Neural cell (in vitro differentiated cells): Measurements from ENCODE around the gene SEMA3F.

Experiments
- EZH2 ChIP-seq: fragments of 200-600, 300-800 bp; shearing (Covaris generic), sonication (generic); IDR thresholded peaks from 2 replicates; pipeline ENCODE4 v1.6.1; 2014; ENCODE audit warnings: antibody characterized with exemption, low read length, borderline replicate concordance, mild to moderate bottlenecking; ENCODE audit not compliant: insufficient read depth, poor library complexity, severe bottlenecking
- POLR2AphosphoS5 ChIP-seq: IDR thresholded peaks from 2 replicates; pipeline ENCODE4 v1.6.1; 2012
- RAD21 ChIP-seq: fragments of 450-650 bp; conservative IDR thresholded peaks from 2 replicates; pipeline ENCODE4 v1.6.1; 2014; ENCODE audit warnings: antibody characterized with exemption, mild to moderate bottlenecking, moderate library complexity
- SMC3 ChIP-seq: fragments of 450-650 bp; conservative IDR thresholded peaks from 2 replicates; pipeline ENCODE4 v1.6.1; 2014; ENCODE audit warnings: antibody characterized with exemption, mild to moderate bottlenecking, moderate library complexity; ENCODE audit not compliant: poor library complexity
- TAF1 ChIP-seq: IDR thresholded peaks from 2 replicates; pipeline ENCODE4 v1.6.1; 2012; ENCODE audit warnings: low read depth
- TF ChIP-seq, protein P1 (sequence below): fragments of 450-650 bp; IDR thresholded peaks from 2 replicates; pipeline ENCODE4 v1.5.1; 2014; ENCODE audit warnings: antibody characterized with exemption, mild to moderate bottlenecking, moderate library complexity; ENCODE audit not compliant: poor library complexity, severe bottlenecking
- TF ChIP-seq, protein P2 (sequence below): IDR thresholded peaks from 2 replicates; pipeline ENCODE4 v1.6.1; 2012; ENCODE audit warnings: borderline replicate concordance

DNA sequence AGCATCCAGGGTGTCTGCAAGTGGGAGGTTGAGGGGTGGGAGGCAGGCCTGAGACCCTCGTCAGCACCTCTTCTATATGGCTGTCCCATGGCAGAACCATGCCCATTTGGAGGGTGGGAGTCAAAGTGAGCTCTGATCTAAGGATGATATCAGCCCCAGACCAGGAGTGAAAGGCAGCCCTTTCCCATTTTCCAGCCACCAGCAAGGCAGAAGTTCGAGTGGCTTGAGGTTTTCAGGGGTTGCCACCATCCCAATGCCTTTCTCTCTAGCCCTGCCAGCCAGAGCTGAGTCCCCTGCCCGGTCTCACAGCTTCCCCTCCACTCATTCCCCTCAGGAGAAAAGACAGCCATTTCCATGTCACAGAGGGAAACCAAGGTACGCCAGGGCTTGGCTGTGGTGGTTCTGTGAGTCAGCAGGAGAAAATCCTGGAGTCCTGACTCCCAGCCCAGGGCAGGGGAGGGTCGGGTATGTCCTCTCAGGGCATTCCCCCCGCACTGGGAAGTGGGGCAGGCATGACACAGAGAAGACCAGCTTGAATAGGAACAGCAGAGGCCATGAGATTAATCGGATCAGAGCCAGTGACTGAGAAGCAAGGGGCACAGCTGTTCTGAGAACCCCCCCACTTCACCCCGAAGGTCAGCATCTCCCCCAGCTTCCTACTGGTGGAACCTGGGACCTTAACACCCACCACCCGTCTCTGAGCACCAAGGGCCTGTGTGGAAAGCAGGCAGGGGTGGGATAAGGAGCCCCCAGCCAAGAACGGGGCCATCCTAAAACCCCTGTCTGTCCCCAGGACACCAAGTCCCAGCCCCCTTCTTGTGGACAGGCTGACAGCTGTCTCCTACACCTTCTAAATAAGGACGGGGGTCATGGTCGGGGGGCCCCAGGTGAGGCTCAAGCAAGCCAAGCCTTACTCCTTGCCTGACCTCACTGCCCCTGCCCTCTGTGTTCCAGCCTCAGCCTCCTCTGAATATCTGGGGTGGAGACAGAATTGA lies 49.0 kb downstream of the SEMA3F start:
- TF ChIP-seq, protein P1, sequence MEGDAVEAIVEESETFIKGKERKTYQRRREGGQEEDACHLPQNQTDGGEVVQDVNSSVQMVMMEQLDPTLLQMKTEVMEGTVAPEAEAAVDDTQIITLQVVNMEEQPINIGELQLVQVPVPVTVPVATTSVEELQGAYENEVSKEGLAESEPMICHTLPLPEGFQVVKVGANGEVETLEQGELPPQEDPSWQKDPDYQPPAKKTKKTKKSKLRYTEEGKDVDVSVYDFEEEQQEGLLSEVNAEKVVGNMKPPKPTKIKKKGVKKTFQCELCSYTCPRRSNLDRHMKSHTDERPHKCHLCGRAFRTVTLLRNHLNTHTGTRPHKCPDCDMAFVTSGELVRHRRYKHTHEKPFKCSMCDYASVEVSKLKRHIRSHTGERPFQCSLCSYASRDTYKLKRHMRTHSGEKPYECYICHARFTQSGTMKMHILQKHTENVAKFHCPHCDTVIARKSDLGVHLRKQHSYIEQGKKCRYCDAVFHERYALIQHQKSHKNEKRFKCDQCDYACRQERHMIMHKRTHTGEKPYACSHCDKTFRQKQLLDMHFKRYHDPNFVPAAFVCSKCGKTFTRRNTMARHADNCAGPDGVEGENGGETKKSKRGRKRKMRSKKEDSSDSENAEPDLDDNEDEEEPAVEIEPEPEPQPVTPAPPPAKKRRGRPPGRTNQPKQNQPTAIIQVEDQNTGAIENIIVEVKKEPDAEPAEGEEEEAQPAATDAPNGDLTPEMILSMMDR = no peak
- TF ChIP-seq EZH2 (no peak), POLR2AphosphoS5 (no peak), RAD21 (no peak), TAF1 (no peak), SMC3 (no peak)
- TF ChIP-seq, protein P2, sequence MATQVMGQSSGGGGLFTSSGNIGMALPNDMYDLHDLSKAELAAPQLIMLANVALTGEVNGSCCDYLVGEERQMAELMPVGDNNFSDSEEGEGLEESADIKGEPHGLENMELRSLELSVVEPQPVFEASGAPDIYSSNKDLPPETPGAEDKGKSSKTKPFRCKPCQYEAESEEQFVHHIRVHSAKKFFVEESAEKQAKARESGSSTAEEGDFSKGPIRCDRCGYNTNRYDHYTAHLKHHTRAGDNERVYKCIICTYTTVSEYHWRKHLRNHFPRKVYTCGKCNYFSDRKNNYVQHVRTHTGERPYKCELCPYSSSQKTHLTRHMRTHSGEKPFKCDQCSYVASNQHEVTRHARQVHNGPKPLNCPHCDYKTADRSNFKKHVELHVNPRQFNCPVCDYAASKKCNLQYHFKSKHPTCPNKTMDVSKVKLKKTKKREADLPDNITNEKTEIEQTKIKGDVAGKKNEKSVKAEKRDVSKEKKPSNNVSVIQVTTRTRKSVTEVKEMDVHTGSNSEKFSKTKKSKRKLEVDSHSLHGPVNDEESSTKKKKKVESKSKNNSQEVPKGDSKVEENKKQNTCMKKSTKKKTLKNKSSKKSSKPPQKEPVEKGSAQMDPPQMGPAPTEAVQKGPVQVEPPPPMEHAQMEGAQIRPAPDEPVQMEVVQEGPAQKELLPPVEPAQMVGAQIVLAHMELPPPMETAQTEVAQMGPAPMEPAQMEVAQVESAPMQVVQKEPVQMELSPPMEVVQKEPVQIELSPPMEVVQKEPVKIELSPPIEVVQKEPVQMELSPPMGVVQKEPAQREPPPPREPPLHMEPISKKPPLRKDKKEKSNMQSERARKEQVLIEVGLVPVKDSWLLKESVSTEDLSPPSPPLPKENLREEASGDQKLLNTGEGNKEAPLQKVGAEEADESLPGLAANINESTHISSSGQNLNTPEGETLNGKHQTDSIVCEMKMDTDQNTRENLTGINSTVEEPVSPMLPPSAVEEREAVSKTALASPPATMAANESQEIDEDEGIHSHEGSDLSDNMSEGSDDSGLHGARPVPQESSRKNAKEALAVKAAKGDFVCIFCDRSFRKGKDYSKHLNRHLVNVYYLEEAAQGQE = no peak
